GM10248 (cell line): ENCODE results near the gene RFNG.

Experiments used
- CTCF ChIA-PET: fragments of 300-600 bp; sonication (Branson Sonifier 250); formaldehyde crosslinking; extraction: SDS; loops from one replicate; lab custom pipeline; 2021; ENCODE audit warnings: antibody characterized with exemption; lab: Yijun Ruan, JAX
- POLR2A ChIA-PET: fragments of 350-650 bp; sonication (Branson Sonifier 250); formaldehyde crosslinking; extraction: SDS; loops from one replicate; lab custom pipeline; 2020; ENCODE audit warnings: antibody characterized with exemption; lab: Yijun Ruan, JAX
- DNase-seq: peaks from one replicate; pipeline ENCODE4 v3.0.0; 2012; ENCODE audit errors: extremely low spot score
- CTCF ChIP-seq: IDR thresholded peaks from 2 replicates; pipeline ENCODE4 v1.5.1; 2012; ENCODE audit warnings: mild to moderate bottlenecking, low read depth; ENCODE audit errors: extremely low read depth, missing control alignments, control extremely low read depth

The RFNG gene

DNA sequence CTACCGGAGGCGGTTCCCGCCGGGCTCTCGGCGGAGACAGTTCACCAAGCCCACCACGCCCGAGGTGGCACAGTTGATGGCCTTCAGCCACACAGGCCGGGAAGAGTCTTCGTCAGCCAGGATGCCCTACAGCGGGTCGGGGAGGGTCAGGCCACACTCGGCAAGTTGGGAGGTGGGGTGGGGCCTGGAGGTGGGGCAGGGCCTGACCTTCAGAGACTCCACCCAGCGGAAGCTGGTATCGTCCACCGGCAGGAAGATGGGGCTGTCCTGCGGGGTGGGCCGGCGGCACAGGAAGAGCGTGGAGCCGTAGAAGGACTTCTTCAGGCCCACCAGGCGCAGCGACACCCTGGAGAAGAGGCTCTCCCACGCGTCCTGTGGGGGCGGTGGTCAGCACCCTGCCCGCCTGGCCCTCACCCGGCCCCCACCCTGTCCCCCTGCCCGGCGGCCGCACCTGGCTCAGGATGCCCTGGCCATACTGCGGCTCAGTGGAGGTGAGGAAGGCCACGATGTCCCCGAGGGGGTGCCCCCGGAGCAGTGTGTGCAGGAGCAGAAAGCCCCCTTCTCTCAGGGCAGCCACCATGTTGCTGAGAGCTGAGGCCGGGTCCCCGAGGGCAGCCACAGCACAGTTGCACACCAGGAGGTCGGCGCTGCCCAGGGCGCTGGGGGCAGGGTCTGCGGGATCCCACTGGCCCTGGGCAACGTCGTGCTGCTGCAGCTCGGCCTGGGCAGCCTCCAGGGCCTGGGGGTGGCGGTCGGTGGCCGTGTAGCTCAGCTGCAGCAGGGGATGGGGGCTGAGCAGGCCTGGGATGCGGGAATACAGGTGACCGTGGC, 33.6 kb upstream of the RFNG start:
- no peak for TF ChIP-seq CTCF
- DNase-seq: no peak
- POLR2A ChIA-PET: interaction anchor here (1.2 kb wide), 1 partner anchor 9 kb away, joined by 3 read pairs; no protein-coding TSS in a partner anchor
- CTCF ChIA-PET: interaction anchor here (1.3 kb wide), 1 partner anchor 9 kb away, joined by 3 read pairs; no protein-coding TSS in a partner anchor

DNA sequence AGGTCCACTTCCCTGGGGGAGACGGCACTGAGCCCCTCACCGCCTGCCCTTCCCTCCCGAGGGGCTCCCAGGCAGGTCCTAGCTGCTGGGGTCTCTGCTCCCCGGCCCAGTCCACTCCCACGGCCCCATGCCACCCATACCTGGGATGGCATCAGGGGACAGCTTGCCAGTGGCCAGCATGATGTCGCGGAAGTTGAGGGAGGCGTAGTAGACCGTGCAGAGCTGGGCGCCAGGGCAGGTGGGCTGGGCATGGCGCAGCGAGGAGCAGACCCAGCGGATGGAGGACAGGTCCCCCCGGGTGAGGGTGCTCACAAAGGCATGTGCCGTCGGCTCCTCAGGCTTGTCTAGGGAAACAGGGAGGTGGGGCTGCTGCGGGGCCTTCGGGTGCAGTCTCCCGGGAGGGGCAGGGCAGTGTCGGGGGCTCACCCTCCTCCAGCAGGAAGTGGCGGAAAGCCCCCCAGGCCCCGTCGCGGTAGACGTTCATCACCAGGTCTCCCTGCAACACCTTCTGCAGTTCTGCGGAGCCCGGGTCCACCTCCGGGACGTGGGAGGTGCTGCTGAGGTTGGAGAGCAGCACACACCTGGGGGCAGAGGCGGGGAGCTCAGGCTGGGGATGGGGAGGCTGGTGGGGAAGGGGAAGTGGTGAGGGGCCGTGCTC, 32.9 kb upstream of the RFNG start:
- DNase-seq: no peak
- no peak for TF ChIP-seq CTCF
- CTCF ChIA-PET: interaction anchor here (1.3 kb wide), 1 partner anchor 8 kb away, joined by 3 read pairs; no protein-coding TSS in a partner anchor
- POLR2A ChIA-PET: no interaction called here

- DNase-seq: no peak
- CTCF ChIA-PET: no interaction called here
Observed at GRCh38 chr17:82083533-82084359, 32.1 kb upstream of the RFNG start.

GRCh38 chr17:82083009-82083408, 31.4 kb upstream of the RFNG start:
- ChIA-PET CTCF (no interaction called here), POLR2A (no interaction called here)
- no peak for TF ChIP-seq CTCF
- DNase-seq: no peak

More at GRCh38 chr17:82083533-82084359, 32.1 kb upstream of the RFNG start:
- no peak for TF ChIP-seq CTCF
- POLR2A ChIA-PET: no interaction called here

GRCh38 chr17:82082456-82082855, 30.8 kb upstream of the RFNG start:
- DNase-seq: no peak

More at GRCh38 chr17:82082456-82082855, 30.8 kb upstream of the RFNG start:
- POLR2A ChIA-PET: no interaction called here
- no peak for TF ChIP-seq CTCF
- CTCF ChIA-PET: no interaction called here
